ENCODE measurements around the gene IQCH.
A peak's percentile ranks its signal among the peaks of the same experiment; 100 is the strongest.

IQCH gene

DNA sequence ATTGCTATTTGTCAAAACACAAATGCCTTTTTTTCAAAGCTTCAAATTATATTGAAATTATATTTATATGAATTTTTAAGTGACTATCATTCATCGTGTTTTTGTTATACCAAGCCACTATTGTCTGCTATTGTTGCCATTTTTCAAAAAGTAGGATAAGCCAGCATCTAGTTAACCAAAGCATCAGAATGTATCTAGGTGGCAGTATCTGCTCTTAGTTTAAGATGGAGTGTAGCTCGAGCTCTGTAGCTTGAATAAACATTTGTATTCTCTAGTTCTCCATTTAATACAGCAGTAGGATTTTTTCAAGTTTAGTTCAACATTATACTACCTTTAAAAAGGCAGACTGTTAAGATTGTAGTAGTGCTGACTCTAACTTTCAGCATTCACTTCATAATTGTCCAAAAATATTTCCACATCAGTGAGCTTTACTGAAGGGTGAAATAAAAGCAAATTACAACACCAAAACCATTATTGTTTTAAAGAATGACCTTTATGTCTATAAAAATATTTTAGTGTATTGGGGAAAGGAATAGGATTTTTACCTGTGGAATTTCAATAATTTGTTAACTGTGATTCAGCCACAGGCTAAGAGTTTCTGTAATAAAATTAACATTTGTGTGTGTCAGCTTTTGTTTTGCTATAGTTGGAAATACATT lies 246.7 kb downstream of the IQCH start:
- DNase-seq (ENCODE audit: low spot score): peak; percentile 39

DNA sequence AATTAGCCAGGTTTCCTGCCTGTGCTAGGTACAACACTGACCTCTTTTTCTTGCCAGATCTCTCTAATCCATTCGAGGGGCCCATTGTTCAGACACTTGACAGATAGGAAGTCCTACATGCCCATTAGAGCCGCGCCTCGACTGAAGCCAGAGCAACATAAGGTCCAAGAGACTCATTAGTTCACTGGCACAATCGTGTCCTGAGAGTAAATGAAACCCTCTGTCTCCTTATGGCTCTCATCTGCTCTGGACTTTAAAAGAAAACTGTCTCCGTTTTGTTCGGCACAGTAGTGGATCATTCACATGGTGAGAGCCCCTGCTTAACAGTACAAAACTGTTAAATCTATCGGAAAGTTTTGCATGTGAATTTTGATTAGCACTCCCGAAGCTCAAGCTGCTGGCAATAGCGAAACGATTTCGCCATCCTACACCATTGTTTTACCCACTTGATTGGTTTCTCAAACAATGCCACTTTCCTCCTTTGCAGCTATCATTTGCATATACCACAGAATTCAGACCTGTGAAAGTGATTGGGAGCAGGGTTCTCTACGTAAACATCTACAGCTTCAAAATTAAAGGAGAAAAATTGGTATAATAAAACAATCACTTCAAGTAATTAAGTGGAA lies 247.4 kb downstream of the IQCH start:
- DNase-seq (ENCODE audit: low spot score): peak; percentile 14

DNA sequence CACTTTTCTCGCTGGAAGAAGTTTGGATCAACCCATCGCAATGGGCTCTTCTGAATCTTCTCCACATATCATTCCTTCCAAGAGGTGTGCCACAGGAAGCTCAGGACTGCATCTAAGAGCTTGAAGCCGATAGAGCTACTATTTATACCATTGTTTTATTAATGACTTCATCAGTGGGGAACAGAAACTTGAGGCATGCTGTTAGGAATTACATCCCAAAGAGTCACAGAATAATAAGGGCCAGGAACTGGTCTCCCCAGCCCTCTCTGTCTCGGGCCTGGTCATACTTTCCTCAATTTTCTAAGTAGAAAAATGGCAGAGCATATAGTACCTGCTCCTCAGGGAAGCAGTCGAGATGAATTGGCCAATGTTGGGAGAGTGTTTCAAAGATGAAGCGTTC lies 249.5 kb downstream of the IQCH start:
- DNase-seq (ENCODE audit: low spot score): peak; percentile 14

DNA sequence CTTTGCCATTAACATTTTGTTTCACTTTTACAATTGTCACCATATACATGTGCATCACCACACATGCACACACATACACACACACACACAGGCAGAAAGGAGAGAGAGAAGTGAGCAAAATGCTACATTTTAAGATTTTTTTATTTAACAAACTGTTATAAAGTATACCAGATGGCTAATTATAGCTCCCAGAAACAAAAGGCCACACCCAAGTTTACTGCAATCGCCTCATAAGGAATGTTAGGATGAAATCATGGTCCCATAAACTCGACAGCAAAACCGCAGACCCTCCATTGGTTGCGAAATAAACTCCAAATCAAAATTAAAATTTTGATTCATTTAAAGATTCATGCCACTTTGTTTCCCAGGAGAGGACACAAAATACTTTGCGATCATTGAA lies 250.2 kb downstream of the IQCH start:
- peak; percentile 71 for DNase-seq (ENCODE audit: low spot score)

DNA sequence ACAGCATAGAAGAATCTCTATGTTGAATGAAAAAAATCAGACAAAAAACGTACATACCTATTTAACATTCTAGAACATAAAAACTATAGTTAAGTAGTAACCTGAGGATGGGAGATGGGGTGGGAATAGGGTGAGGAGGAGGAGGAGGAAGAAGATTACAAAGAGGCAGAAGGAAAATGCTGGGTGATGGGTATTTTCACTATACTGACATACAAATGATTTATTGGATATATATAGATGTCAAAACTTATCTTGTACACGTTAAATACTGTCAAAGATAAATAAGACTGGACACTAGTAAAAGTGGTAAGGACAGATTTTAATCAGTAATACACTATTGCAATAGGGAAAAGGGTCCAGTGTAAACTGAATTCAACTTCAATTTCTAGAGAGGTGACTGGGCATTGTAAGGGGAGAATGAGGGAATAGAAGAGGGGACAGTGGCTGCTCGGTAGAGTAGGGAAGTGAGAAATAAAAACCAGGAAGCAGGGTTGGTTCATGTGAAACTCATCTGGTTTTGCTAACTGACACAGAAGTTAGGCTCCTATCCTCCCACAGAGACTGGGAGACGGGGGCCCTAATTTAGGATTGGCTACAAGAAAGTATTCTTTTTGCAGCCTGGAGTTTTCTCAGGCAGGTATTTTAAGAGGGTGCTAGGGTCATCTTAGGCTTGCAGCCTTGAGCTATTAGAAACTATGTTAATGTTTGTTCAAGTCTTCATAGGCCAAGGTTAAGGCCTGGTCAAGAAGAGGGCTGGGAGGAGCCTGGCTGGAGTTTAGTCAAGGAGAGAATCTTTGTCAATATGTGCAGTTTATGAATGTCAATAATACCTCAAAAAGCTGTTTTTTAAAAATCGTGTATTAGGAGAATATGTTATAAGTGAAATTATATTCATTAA lies 251.3 kb downstream of the IQCH start:
- DNase-seq (ENCODE audit: low spot score): no peak

DNA sequence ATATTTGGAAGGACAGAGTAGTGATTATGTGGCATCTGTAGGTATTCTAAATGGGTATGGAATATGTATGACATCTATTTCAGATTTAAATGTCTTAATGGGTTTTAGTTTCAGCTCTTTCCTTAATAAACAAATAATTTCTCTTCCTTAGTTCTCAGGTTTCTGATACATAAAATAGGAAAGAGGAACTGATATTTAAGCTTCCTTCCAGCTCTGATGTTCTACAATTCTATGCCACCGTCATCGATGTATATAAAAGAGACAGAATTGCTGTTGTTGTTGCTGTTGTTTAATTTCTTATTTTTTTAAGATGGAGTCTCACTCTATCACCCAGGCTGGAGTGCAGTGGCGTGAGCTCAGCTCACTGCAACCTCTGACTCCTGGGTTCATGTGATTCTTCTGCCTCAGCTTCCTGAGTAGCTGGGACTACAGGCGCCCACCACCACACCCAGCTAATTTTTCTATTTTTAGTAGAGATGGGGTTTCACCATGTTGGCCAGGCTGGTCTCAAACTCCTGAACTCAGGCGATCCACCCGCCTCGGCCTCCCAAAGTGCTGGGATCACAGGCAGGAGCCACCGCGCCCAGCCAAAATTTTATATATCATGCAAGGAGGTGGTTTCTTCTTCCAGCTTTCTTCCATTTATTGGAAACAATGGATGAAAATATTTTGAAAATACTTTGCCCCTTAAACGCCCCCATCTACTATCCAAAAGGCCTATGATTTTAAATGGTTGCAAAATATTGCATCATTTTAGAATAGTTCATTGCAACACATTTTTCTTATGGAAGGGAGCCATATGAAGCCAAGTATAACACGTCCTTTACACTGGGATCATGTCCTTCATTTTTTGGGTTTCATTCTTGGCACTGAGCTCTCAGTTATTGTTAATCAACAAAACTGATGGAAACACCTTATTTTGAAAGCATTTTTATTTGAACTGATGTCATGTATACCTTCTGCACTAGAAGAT lies 252.5 kb downstream of the IQCH start:
- no peak for DNase-seq (ENCODE audit: low spot score)

DNA sequence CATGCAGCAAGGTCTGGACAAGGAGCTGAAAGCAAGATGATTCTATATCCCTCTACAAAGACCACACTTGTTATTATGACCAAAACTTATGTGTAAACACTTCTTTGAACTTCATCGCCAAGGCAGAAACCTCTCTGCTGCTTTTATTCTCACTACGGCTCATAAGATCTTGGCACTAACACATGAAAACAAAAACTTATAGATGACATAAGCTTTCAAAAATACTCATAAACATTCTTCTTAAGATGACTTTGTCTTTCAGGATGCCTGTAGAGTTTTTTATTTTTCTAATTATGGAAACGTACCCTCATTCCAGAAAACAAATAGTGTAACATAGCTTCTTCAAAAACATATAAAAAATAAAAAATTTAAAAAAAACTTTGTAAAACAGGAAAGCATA lies 253.8 kb downstream of the IQCH start:
- DNase-seq (ENCODE audit: low spot score): no peak

DNA sequence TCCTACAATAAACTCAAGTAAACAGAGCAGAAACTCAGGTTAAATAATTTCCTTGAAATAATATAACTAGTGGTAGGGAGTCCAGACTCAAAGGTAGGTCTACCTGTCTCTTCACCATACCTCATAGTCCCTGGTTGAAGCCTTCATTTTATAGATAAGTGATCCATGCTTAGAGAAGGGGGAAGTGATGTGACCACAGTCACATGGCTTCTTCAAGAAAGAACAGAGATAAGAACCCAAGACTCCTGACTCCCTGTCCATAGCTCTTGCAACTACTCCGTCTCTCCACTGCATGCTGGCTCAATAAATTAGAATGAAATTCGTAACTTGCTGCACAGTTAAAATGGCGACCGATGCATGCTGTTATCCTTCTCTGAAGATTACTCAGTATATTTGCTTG lies 255.3 kb downstream of the IQCH start:
- no peak for DNase-seq (ENCODE audit: low spot score)

DNA sequence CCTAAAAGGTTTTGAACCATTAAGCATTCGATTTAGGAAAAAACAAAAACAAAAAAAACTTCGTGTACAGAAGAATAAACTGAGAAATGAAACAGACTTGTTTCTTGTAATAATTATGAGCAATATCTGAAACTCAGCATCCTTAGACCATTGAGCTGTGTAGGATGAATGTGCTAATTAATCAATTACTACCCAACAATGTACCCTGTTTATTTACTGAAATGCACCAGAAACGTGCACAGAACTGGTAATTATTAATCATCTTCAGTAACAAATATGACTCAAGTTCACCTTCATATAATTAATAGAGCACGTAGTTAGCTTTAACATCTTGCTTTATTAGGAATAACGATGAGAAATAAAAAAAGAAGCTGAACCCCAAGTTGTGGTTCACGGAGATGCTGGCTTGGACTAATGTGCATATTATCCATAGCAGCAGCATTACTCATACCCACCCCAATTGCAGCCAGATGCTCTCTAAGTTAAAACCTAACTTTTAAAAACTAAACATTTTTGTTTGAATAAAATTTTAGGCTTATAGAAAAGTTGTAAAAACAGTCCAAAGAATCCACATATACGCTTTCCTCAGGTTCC lies 256.1 kb downstream of the IQCH start:
- peak; percentile 75 for DNase-seq (ENCODE audit: low spot score)

DNA sequence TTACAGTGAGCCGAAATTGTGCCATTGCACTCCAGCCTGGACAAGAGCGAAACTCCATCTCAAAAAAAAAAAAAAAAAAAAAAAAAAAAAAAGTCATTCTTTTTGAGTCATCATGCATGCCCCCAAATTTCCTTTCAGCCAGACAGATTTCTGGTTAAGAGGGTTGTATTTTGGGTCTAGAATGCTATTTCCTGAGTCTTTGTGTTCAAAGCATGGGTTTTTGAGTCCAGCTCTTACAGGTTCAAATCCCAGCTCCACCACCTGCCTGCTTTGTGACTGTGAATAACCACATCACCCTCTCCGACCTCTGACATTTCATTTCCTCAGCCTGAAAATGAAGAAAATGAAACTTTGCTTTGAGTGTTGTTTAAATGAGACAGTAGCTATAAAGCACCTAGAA lies 257.0 kb downstream of the IQCH start:
- DNase-seq (ENCODE audit: low spot score): no peak

DNA sequence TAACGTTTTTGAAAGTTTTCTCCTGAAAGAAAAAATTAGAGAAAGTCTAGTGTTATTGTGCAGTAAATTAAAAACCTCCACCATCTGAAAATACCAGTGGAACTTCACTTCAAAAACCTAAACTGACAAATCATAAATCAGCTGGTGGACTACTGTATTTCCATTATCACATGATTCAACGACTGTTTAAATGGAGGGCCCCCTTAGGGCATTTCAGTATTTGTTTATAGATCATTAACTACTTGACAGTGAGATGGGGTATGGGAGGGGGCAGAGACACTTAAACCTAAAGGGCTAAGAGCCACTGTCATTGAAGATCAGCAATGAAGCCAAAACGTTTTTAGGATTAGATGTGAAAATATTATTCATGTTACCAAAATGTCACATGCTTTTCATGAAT lies 257.6 kb downstream of the IQCH start:
- no peak for DNase-seq (ENCODE audit: low spot score)

DNA sequence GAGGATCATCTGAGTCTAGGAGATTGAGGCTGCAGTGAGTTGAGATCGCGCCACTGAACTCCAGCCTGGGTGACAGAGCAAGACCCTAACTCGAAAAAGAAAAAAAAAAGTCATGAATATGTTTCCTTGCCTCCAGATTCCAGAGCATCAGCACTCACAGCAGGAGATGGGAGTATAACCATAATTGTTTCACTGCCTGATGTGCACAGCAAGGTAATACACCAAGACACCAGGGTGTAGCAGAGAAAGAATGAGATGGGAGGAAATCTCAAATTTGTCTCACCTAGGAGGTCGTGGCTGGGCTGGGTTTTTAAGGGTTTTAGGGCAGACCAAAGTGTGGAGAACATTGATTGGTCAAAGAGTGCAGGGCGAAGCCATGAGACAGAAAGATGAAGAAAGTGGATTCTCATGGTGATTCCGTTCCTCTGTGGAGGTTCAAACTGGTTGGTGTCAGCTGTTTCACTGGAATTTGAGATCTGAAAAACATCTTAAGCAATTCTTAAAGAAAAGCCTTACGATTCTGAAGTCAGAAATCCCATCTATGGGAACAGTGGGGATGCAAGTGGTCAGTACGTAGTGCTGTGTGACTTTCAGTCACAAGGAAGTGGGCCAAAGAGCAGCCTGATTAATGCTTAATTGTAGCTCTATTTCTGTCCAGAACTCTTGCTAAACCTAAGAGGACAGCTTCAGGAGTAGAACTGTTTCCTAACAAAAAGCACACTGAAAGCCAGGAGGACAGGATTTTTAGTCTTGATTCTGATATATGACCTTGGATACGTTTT lies 258.5 kb downstream of the IQCH start:
- DNase-seq (ENCODE audit: low spot score): no peak

DNA sequence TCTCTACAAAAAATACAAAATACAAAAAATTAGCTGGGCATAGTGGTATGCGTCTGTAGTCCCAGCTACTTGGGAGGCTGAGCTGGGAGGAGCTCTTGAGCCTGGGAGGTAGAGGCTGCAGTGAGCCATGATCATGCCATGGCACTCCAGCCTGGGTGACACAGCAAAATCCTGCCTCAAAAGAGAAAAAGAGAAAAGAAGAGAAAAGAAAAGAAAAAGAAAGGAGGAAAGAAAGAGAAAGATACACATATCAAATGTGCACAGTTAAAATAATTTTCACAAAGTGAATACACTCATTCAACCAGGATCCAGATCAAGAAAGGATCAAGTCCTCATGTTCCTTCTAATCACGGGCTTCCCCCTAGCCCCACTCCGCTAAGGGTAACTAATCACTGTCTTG lies 260.5 kb downstream of the IQCH start:
- DNase-seq (ENCODE audit: low spot score): no peak

DNA sequence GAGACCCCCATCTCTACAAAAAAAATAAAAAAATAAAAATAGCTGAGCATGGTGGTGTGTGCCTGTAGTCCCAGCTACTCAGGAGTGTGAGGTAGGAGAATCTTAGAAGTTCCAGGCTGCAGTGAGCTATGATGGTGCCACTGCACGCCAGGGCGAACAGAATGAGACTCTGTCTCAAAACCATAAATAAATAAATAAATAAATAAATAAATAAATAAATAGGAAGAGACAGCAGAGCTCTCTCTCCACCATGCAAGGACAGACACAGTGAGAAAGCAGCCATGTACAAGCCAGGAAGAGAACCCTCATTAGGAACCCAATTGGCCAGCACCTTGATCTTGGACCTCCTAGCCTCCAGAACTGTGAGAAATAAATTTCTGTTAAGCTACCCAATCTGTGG lies 261.0 kb downstream of the IQCH start:
- DNase-seq (ENCODE audit: low spot score): no peak

DNA sequence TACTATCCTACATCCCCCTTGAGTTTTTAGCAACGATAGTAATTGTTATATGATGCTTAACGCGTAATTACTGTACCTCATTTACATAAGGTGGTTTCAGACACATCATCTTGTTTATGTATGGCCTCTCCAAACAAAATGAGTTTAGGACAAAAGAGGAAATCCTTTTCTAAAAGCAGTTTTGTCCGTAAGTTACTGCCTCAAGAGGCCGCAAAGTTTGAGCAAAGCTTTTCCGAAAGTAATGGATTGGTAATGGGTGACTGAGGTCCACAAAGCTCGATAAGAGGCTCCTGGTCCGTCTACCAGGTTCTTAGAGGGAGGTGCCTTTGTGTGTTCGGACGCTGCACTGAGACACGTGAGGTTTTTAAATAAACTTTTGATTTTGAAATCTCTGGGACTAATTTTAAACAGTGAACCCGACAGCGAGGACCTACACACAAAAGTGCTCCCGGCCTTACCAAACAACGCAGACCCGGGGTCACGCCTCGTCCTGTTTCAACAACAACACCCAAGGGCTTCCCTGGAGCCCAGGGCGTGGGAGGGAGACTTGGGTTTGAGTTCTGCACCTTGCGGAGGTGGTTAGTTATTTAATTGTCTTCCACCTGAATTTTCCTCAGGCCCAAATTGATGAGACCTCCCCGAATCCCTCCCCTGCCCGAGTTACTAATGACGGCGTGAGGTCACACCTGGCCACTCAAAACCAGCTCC lies 265.9 kb downstream of the IQCH start:
- peak; percentile 11 for DNase-seq (ENCODE audit: low spot score)

DNA sequence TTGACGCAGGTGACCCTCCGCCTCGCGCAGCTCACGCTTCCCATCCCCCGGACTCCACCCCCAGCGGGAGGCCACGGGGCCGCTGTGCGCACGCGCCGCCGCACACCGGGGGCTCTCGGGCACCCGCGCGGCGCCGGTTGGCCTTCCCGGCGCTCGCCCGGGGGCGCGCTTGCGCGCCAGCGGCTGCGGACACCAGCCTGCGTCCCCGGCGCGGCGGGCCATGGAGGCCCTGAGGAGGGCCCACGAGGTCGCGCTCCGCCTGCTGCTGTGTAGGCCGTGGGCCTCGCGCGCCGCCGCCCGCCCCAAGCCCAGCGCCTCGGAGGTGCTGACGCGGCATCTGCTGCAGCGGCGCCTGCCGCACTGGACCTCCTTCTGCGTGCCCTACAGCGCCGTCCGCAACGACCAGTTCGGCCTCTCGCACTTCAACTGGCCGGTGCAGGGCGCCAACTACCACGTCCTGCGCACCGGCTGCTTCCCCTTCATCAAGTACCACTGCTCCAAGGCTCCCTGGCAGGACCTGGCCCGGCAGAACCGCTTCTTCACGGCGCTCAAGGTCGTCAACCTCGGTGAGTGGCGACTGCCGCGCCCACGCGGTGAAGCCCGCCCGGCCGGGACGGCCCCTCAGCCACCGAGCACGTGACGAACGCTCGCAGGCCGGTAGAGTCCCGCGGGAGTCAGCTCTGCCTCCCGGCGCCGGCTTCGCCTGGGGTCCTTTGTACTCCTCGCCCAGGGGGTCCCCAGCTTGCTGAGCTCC lies 266.6 kb downstream of the IQCH start, which contains the start of gene C15orf61:
TSS of gene C15orf61 (plus strand) at position 103 of the 754 bp plus-strand sequence. CDS start at position 221, 118 bp downstream.
- peak; percentile 99 for DNase-seq (ENCODE audit: low spot score)

DNA sequence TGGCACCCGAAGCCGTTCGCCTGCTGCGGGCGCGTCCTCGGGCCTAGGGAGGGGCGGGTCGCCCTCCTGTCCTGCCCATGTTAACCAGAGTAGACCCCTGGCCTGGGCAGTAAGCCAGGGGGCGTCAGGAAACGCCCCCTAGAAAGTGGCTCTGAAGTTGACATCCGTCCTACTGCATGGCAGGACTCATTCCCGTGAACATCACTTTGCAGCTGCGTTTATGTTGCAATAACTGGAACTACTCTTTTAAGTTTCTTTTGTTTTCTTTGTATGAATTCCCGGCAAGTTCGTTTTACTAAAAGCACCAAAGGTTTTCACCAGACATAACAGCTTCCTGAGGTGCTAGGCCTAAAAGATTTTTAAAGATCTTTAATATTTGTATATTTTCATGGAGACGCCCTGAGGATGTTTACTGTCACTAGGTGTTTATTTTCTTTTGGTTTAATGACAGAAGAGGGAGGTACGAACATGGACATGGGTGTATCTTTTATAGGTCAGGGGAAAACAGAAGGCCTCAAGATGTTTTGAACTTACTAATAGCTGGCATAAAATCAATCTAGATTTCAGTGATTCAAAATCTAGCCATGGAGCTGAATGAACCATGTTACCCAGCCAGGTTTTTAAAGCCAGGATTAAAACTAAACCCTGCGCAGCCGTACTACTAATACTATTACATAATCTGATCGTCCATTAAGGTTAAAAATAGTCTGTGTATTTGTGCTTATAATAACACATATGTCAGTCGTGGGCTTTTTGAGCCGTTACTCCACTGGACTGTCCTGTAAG lies 267.4 kb downstream of the IQCH start:
- peak; percentile 30 for DNase-seq (ENCODE audit: low spot score)

DNA sequence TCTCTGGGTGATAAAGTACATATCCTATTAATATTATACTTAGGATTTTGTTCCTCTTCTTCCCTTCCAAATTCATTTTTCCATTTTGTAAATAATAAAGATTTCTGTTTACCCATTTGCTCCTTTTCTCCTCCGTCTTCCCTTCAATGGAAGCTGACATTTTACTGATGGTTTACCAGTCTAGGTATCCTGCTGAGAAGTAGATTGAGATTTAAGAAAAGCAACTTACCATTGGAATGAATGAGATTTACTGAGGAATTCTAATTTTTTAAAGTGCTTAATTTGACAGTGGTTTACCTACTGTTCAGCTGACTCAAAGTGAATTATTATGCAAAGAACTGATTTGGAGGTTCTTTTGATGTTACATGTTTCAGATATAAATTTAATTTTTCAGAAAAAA lies 268.7 kb downstream of the IQCH start:
- no peak for DNase-seq (ENCODE audit: low spot score)
